NB4 (cell line): Measurements from ENCODE around the gene GSDMA.
A peak's percentile ranks its signal among the peaks of the same experiment; 100 is the strongest.

Source experiments
- DNase-seq: peaks from one replicate; pipeline ENCODE4 v3.0.0; 2010; ENCODE audit warnings: low read depth
- H3K4me3 ChIP-seq: one replicate; pipeline ENCODE4 v1.5.1; 2011; ENCODE audit warnings: mild to moderate bottlenecking, low read depth, low read length, moderate library complexity
- CTCF ChIP-seq: IDR thresholded peaks from one replicate; pipeline ENCODE4 v1.5.1; 2012; ENCODE audit warnings: low read depth, low read length
- MAX ChIP-seq: IDR thresholded peaks from 2 replicates; pipeline ENCODE4 v1.6.1; 2011; ENCODE audit warnings: low read depth, low read length
- MYC ChIP-seq: IDR thresholded peaks from 2 replicates; pipeline ENCODE4 v1.6.1; 2011; ENCODE audit warnings: low read depth, low read length
- POLR2A ChIP-seq: IDR thresholded peaks from 2 replicates; pipeline ENCODE4 v1.6.1; 2011; ENCODE audit warnings: mild to moderate bottlenecking; ENCODE audit not compliant: insufficient read length; ENCODE audit errors: extremely low read depth

The GSDMA gene

GRCh38 chr17:39924691-39925055 is 38.1 kb upstream of the GSDMA start:
- H3K4me3 ChIP-seq: no peak overlapping the region
- no peak for DNase-seq
- TF ChIP-seq MYC (no peak), CTCF (no peak), POLR2A (no peak), MAX (no peak)

GRCh38 chr17:39925282-39926134 is 37.3 kb upstream of the GSDMA start:
- no peak for DNase-seq

GRCh38 chr17:39926135-39926587 is 36.6 kb upstream of the GSDMA start:
- no peak for DNase-seq
- no peak for TF ChIP-seq CTCF
- no peak for TF ChIP-seq MAX
- no peak for TF ChIP-seq POLR2A
- no peak for TF ChIP-seq MYC
- peak overlapping the region; percentile 72 for H3K4me3 ChIP-seq

More at GRCh38 chr17:39925282-39926134, 37.3 kb upstream of the GSDMA start:
- peak overlapping the region; percentile 72 for H3K4me3 ChIP-seq
- TF ChIP-seq CTCF (no peak), MAX (no peak), POLR2A (no peak), MYC (no peak)

- TF ChIP-seq MYC (no peak), MAX (no peak), POLR2A (no peak), CTCF (no peak)
- H3K4me3 ChIP-seq: peak overlapping the region; percentile 72
- DNase-seq: peak; percentile 69
These were observed 36.2 kb upstream of the GSDMA start for GRCh38 chr17:39926588-39927100.

- DNase-seq: peak; percentile 95
- peak within 1 kb of the TSS; percentile 72 for H3K4me3 ChIP-seq
- peak; percentile 61 for TF ChIP-seq POLR2A
- peak; percentile 48; the same call in 1 of the 2 replicates for TF ChIP-seq MAX
- TF ChIP-seq MYC: peak; percentile 39; the same call in 1 of the 2 replicates
- TF ChIP-seq CTCF: no peak
These were observed 35.5 kb upstream of the GSDMA start, which contains the start of the genes LRRC3C and ORMDL3 for GRCh38 chr17:39927101-39927928. TSS of gene LRRC3C (plus strand) at chr17:39927732. CDS start at chr17:39941524, 13,792 bp downstream. TSS of gene ORMDL3 (minus strand) at chr17:39927601. CDS start at chr17:39924203, 3,398 bp downstream.
